ENCODE results near the gene TNK2. TPM values are rescaled to one million over a fixed set of nuclear protein-coding genes. Genes with fewer than 3 reads are reported as not detected.

TNK2 gene
- total and polyA plus RNA-seq, 2 of the 13 experiments (the other 11 are each of a cell fraction or from before 2014, with no cell fraction given), result 4.6 to 5.8 TPM

GRCh38 chr3:195907684-195907933 lies 742 bp downstream of the TNK2 start:
- Histone ChIP-seq H3K4me3 (replicated peaks in 1 of 3; ENCODE audit: insufficient read depth in 1 of 3, low read depth in 2 of 3, low read length in 3 of 3) (peak overlapping the region in 2 of 3 experiments; percentile 58 to 78; a peak in 4 of 6 replicates), H3K4me2 (ENCODE audit: low read depth, low read length) (peak overlapping the region; percentile 100), H3K27me3 (ENCODE audit: control insufficient read depth in 1 of 2, insufficient read depth in 2 of 2, low read length in 2 of 2) (peaks cover 0 to 7% of the 10 kb centered on the region in 2 experiments; a peak in 2 of 5 replicates), H3K4me1 (ENCODE audit: insufficient read depth, low read length) (peaks cover 70% of the 10 kb centered on the region), H3K36me3 (replicated peaks in 1 of 2; ENCODE audit: control insufficient read depth in 1 of 2, insufficient read depth in 2 of 2, low read length in 2 of 2) (no peaks in the 10 kb centered on the region), H3K9ac (ENCODE audit: insufficient read depth, low read depth, low read length) (no peak overlapping the region), H3K27ac (ENCODE audit: extremely low read length, insufficient read depth, low read length) (no peak overlapping the region), H3K9me3 (ENCODE audit: low read length) (no peaks in the 10 kb centered on the region), H4K20me1 (ENCODE audit: insufficient read depth, low read length) (no peaks in the 10 kb centered on the region; the same call in 1 of the 2 replicates), H2AFZ (ENCODE audit: low read length) (no peak overlapping the region), H3K79me2 (ENCODE audit: insufficient read depth, low read length) (peaks cover 2% of the 10 kb centered on the region)
- ATAC-seq (peak; percentile 3; the same call in 2 of the 3 replicates), FAIRE-seq (no peak), DNase-seq (ENCODE audit: low spot score) (no peak)
- ChIA-PET CTCF (ENCODE audit: low intra/inter-chr PET ratio, low total read pairs) (no interaction called here), POLR2A (interaction anchor here (1.4 kb wide), 1 partner anchor 13 kb away, joined by 6 read pairs; no protein-coding TSS in a partner anchor)
- TF ChIP-seq ZNF451 (CRISPR knock-in tag; IDR thresholded peaks at IDR 0.05) (no peak), CHD2 (IDR thresholded peaks at IDR 0.05; ENCODE audit: low read depth, low read length) (no peak), FOXA1 (IDR thresholded peaks at IDR 0.05) (no peak), FOXA1 (CRISPR knock-in tag; IDR thresholded peaks at IDR 0.05) (no peak), IRX3 (CRISPR knock-in tag; IDR thresholded peaks at IDR 0.05; ENCODE audit: borderline replicate concordance, low read depth) (no peak), HCFC1 (IDR thresholded peaks at IDR 0.05; ENCODE audit: low read depth, low read length) (no peak), HNRNPUL1 (IDR thresholded peaks at IDR 0.05; ENCODE audit: low read depth, low read length) (no peak), HMG20B (CRISPR knock-in tag; conservative IDR thresholded peaks at IDR 0.05) (no peak), GABPB1 (CRISPR knock-in tag; IDR thresholded peaks at IDR 0.05) (no peak), HNF4A (CRISPR knock-in tag; IDR thresholded peaks at IDR 0.05) (no peak), FOXJ3 (CRISPR knock-in tag; IDR thresholded peaks at IDR 0.05; ENCODE audit: borderline replicate concordance) (no peak), TFAP4 (IDR thresholded peaks at IDR 0.05; ENCODE audit: borderline replicate concordance, low read depth) (no peak), NR2F6 (IDR thresholded peaks at IDR 0.05) (no peak), NR2F6 (CRISPR knock-in tag; IDR thresholded peaks at IDR 0.05) (no peak), RFXAP (CRISPR knock-in tag; IDR thresholded peaks at IDR 0.05; ENCODE audit: borderline replicate concordance) (no peak), ZNF615 (CRISPR knock-in tag; IDR thresholded peaks at IDR 0.05; ENCODE audit: borderline replicate concordance) (no peak), ATF7 (IDR thresholded peaks at IDR 0.05) (no peak), ATF7 (CRISPR knock-in tag; IDR thresholded peaks at IDR 0.05) (no peak), ZNF547 (CRISPR knock-in tag; IDR thresholded peaks at IDR 0.05) (no peak)
- TF ChIP-seq, protein P1, sequence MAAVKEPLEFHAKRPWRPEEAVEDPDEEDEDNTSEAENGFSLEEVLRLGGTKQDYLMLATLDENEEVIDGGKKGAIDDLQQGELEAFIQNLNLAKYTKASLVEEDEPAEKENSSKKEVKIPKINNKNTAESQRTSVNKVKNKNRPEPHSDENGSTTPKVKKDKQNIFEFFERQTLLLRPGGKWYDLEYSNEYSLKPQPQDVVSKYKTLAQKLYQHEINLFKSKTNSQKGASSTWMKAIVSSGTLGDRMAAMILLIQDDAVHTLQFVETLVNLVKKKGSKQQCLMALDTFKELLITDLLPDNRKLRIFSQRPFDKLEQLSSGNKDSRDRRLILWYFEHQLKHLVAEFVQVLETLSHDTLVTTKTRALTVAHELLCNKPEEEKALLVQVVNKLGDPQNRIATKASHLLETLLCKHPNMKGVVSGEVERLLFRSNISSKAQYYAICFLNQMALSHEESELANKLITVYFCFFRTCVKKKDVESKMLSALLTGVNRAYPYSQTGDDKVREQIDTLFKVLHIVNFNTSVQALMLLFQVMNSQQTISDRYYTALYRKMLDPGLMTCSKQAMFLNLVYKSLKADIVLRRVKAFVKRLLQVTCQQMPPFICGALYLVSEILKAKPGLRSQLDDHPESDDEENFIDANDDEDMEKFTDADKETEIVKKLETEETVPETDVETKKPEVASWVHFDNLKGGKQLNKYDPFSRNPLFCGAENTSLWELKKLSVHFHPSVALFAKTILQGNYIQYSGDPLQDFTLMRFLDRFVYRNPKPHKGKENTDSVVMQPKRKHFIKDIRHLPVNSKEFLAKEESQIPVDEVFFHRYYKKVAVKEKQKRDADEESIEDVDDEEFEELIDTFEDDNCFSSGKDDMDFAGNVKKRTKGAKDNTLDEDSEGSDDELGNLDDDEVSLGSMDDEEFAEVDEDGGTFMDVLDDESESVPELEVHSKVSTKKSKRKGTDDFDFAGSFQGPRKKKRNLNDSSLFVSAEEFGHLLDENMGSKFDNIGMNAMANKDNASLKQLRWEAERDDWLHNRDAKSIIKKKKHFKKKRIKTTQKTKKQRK (IDR thresholded peaks at IDR 0.05; ENCODE audit: low read length), result no peak
- TF ChIP-seq, protein P2, sequence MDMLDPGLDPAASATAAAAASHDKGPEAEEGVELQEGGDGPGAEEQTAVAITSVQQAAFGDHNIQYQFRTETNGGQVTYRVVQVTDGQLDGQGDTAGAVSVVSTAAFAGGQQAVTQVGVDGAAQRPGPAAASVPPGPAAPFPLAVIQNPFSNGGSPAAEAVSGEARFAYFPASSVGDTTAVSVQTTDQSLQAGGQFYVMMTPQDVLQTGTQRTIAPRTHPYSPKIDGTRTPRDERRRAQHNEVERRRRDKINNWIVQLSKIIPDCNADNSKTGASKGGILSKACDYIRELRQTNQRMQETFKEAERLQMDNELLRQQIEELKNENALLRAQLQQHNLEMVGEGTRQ (IDR thresholded peaks at IDR 0.05; ENCODE audit: low read depth, low read length), result no peak
- TF ChIP-seq, protein P2 (CRISPR knock-in tag; IDR thresholded peaks at IDR 0.05; ENCODE audit: borderline replicate concordance), result no peak
- in situ Hi-C loops (cut with HindIII; ENCODE audit: extremely low pct_ligation_motif_present, low pct_unique_long_range_greater_than_20kb) (no loop called here), intact Hi-C loops (cut with micrococcal nuclease; ENCODE audit: unreplicated experiment) (no loop called here)
- BruUV-seq (replicated peaks), result no TSS peak
- WGBS (ENCODE audit: low lambda C conversion rate), result no CpG with 5 or more reads among the region's 6 CpGs
